Fibroblast of lung (primary cell): ENCODE results near the gene TEX13D.
"Not testable (repeated sequence)": the region's sequence is repeated elsewhere in the genome, so short reads cannot be mapped to it uniquely, and the experiment has no call there.

Experiments used
- EZH2 ChIP-seq: IDR thresholded peaks from 2 replicates; pipeline ENCODE4 v1.5.1; 2012; ENCODE audit warnings: low read length, control low read depth, mild to moderate bottlenecking; ENCODE audit errors: missing control alignments
- TF ChIP-seq, protein P1 (sequence below), 2 donors: IDR thresholded peaks in 1 of 2; conservative IDR thresholded peaks in 1 of 2; 1 replicate in 1 of 2; 2 replicates in 1 of 2; pipeline ENCODE4 v1.5.1; 2011 to 2012; ENCODE audit warnings: low read length in 2 of 2, control low read depth in 1 of 2, inconsistent platforms in 1 of 2, low read depth in 1 of 2, mild to moderate bottlenecking in 1 of 2

DNA sequence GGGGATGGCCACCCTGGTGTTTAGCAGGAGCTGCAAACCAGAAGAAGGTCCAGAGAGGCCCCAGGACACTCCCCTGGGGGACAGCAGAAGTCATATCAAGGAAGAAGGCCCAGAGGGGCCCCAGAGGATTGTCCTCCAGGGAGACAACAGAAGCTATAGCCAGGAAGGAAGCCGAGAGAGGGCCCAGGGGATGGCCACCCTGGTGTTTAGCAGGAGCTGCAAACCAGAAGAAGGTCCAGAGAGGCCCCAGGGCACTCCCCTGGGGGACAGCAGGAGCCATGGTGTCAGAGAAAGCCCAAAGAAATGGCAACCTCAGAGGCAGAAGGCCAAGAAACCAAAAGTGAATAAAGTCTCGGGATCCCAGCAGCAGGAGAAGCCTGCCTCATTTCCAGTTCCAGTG lies 2.1 kb downstream of the TEX13D start:
- TF ChIP-seq, protein P1, sequence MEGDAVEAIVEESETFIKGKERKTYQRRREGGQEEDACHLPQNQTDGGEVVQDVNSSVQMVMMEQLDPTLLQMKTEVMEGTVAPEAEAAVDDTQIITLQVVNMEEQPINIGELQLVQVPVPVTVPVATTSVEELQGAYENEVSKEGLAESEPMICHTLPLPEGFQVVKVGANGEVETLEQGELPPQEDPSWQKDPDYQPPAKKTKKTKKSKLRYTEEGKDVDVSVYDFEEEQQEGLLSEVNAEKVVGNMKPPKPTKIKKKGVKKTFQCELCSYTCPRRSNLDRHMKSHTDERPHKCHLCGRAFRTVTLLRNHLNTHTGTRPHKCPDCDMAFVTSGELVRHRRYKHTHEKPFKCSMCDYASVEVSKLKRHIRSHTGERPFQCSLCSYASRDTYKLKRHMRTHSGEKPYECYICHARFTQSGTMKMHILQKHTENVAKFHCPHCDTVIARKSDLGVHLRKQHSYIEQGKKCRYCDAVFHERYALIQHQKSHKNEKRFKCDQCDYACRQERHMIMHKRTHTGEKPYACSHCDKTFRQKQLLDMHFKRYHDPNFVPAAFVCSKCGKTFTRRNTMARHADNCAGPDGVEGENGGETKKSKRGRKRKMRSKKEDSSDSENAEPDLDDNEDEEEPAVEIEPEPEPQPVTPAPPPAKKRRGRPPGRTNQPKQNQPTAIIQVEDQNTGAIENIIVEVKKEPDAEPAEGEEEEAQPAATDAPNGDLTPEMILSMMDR (conservative IDR thresholded peaks at IDR 0.05 in 1 of 2, IDR thresholded peaks at IDR 0.05 in 1 of 2; ENCODE audit: low read depth in 1 of 2, low read length in 2 of 2) = not testable (repeated sequence)
- not testable (repeated sequence) for TF ChIP-seq EZH2
